OCI-LY7 (cell line): ENCODE measurements around the gene ZCCHC8. TPM values are rescaled to one million over a fixed set of nuclear protein-coding genes. Genes with fewer than 3 reads are reported as not detected.
A peak's percentile ranks its signal among the peaks of the same experiment; 100 is the strongest.

Source experiments
- Bru-seq: library from RNA; stranded (reverse); fragments of 400-500 nt; gene quantifications from one replicate; lab custom pipeline; 2021; lab: Mats Ljungman, UMichigan
- BruChase-seq, 2 experiments: library from RNA; stranded (reverse); fragments of 400-500 nt; gene quantifications; one replicate each; lab custom pipeline; 2021; lab: Mats Ljungman, UMichigan
- BruUV-seq: library from RNA; stranded (reverse); fragments of 400-500 nt; replicated peaks from 2 replicates; lab custom pipeline; 2021; lab: Mats Ljungman, UMichigan
- CTCF ChIA-PET: fragments of 300-600 bp; sonication (Branson Sonifier 250); formaldehyde crosslinking; loops from one replicate; lab custom pipeline; 2022; ENCODE audit warnings: antibody characterized with exemption; ENCODE audit not compliant: unreplicated experiment; lab: Charles Lee
- POLR2A ChIA-PET: fragments of 300-600 bp; sonication (Branson Sonifier 250); formaldehyde crosslinking; loops from one replicate; lab custom pipeline; 2022; ENCODE audit warnings: antibody characterized with exemption; lab: Charles Lee
- DNase-seq: peaks from one replicate; pipeline ENCODE4 v3.0.0-alpha.2; 2015; ENCODE audit warnings: low spot score
- H2AFZ ChIP-seq: fragments of 200-600 bp; sonication (generic), shearing (Covaris generic); 2 replicates; pipeline ENCODE4 v1.6.1; 2014; ENCODE audit warnings: mild to moderate bottlenecking, antibody characterized with exemption, low read length, moderate library complexity
- H3K27ac ChIP-seq: fragments of 200-600 bp; sonication (generic); 2 replicates; pipeline ENCODE4 v1.5.1; 2014; ENCODE audit warnings: mixed run types, low read depth, mild to moderate bottlenecking, moderate library complexity, low read length, inconsistent platforms; ENCODE audit not compliant: poor library complexity, severe bottlenecking
- H3K36me3 ChIP-seq: fragments of 200-600 bp; sonication (generic); 2 replicates; pipeline ENCODE4 v1.6.1; 2014; ENCODE audit warnings: mild to moderate bottlenecking, antibody characterized with exemption, low read length, moderate library complexity, mixed read lengths; ENCODE audit not compliant: insufficient read depth
- H3K4me1 ChIP-seq: fragments of 200-600 bp; sonication (generic); 2 replicates; pipeline ENCODE4 v1.5.1; 2014; ENCODE audit warnings: mild to moderate bottlenecking, low read length; ENCODE audit not compliant: insufficient read depth, poor library complexity, severe bottlenecking
- H3K4me2 ChIP-seq: fragments of 200-600 bp; sonication (generic); 2 replicates; pipeline ENCODE4 v1.6.1; 2014; ENCODE audit warnings: mild to moderate bottlenecking, low read length
- H3K4me3 ChIP-seq: fragments of 200-600 bp; sonication (generic); 2 replicates; pipeline ENCODE4 v1.5.1; 2014; ENCODE audit warnings: mild to moderate bottlenecking, low read depth, low read length; ENCODE audit not compliant: poor library complexity, severe bottlenecking
- H3K79me2 ChIP-seq: fragments of 200-600 bp; sonication (generic); 2 replicates; pipeline ENCODE4 v1.6.1; 2016; ENCODE audit warnings: low read depth, mild to moderate bottlenecking, low read length, moderate library complexity, mixed read lengths; ENCODE audit not compliant: insufficient read depth
- H3K9me2 ChIP-seq: fragments of 200-600 bp; sonication (generic); 2 replicates; pipeline ENCODE4 v1.6.1; 2016; ENCODE audit warnings: mild to moderate bottlenecking, low read length, mixed read lengths; ENCODE audit not compliant: insufficient read depth
- H3K9me3 ChIP-seq: fragments of 200-600 bp; sonication (generic); 2 replicates; pipeline ENCODE4 v1.6.1; 2014; ENCODE audit warnings: mild to moderate bottlenecking, mixed run types, low read length, mixed read lengths
- H4K20me1 ChIP-seq: fragments of 200-600 bp; sonication (generic); 2 replicates; pipeline ENCODE4 v1.6.1; 2014; ENCODE audit warnings: mild to moderate bottlenecking, antibody characterized with exemption, low read length, moderate library complexity, mixed read lengths; ENCODE audit not compliant: insufficient read depth
- EZH2phosphoT487 ChIP-seq: fragments of 200-600 bp; sonication (generic); IDR thresholded peaks from 2 replicates; pipeline ENCODE4 v1.6.1; 2018; ENCODE audit warnings: low read depth, borderline replicate concordance, mild to moderate bottlenecking, mixed run types, antibody characterized with exemption, low read length, moderate library complexity, mixed read lengths
- intact Hi-C: fragments of 100-400 bp; cut with micrococcal nuclease; formaldehyde crosslinking; loops from one replicate; pipeline ENCODE4 v1.10.0; 2022; ENCODE audit not compliant: unreplicated experiment
- long read RNA-seq: library from polyadenylated mRNA; stranded (forward); transcript quantifications from one replicate; pipeline ENCODE4 v2.0.0, GENCODE V29; 2022
- total RNA-seq, 2 experiments: library from RNA; depleted of rRNA in 1 of 2; stranded (reverse); fragments of >200 nt in 1 of 2; shearing (Covaris generic) in 1 of 2; gene quantifications; 2 replicates each; pipeline ENCODE4 v1.2.3, GENCODE V29; 2014 to 2022
- TF ChIP-seq, protein P1 (sequence below): fragments of 200-600 bp; sonication (generic); conservative IDR thresholded peaks from 2 replicates; pipeline ENCODE4 v1.5.1; 2014; ENCODE audit warnings: mild to moderate bottlenecking, antibody characterized with exemption, low read length, moderate library complexity, mixed read lengths

Gene ZCCHC8
- total RNA-seq (2014; rRNA removed; shearing (Covaris generic)): 46.9 and 48.7 TPM in 2 replicates
- 68.1 and 68.6 TPM in 2 replicates for total RNA-seq (2022)
- percentile 91 among the genes with signal in this experiment for Bru-seq, nascent RNA
- percentile 90 among the genes with signal in this experiment for BruChase-seq, experiment 1, labeled RNA remaining after a 6-hour chase
- percentile 93 among the genes with signal in this experiment for BruChase-seq, experiment 2, labeled RNA remaining after a 2-hour chase
- long read RNA-seq, transcript ZCCHC8-210 (14 exons, 2,955 nt): major isoform, 27 of 46 reads
- long read RNA-seq, partial matches to known transcripts: 3 of 46 reads
- long read RNA-seq, other reads (novel, unspliced or antisense): 15 of 46 reads

DNA sequence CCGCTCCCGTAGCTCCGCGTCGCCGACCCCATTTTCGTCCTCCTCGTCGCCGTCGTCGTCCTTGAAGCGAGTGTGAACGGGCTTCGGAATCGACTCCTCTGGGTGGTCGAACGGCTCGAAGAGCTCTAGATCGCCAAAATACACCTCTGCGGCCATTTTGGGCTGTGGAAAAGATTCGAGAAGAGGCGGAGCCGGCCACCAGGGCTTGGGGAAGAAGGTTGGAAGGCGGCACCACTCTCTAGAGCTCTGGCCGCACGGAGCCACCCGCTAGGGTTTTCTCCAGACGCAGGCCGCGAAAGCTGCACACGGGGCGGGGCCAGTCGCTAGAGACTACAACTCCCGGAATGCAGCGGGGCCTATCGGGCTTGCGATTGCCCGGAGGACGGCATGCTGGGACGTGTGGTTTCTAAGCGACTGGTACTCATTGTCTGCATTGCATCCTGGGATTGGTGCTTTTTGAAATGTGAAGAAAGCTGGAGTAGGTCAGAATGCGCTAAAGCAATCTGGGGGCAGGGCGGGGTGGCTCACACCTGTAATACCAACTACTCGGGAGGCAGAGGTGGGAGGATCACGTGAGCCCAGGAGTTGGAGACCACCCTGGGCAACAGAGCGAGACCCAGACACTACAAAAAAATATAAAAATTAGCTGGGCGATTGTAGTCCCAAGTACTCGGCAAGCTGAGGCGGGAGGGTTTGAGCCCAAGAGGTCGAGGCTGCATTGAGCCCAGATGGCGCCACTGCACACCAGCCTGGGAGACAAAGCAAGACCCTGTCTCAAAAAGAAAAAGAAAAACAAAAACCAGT, at the start of gene ZCCHC8:
Gene ZCCHC8, minus strand, starts transcription at position 248 of the 804 bp plus-strand sequence. Its CDS starts 92 bp downstream, at position 156.
- Histone ChIP-seq H3K27ac (peak within 1 kb of the TSS; percentile 87), H4K20me1 (peaks cover 5% of the 10 kb centered on the region; the same call in 1 of the 2 replicates), H3K79me2 (peaks cover 44% of the 10 kb centered on the region), H3K9me3 (no peaks in the 10 kb centered on the region), H2AFZ (peak within 1 kb of the TSS; percentile 66), H3K4me2 (peak within 1 kb of the TSS; percentile 78), H3K4me3 (peak within 1 kb of the TSS; percentile 81), H3K36me3 (peaks cover 65% of the 10 kb centered on the region), H3K9me2 (no peaks in the 10 kb centered on the region), H3K4me1 (peaks cover 48% of the 10 kb centered on the region)
- DNase-seq: peak; percentile 99
- ChIA-PET POLR2A (interaction anchor here (0.6 to 4.5 kb wide), 20 partner anchors 9 to 514 kb away, joined by 3 to 37 read pairs (median 4); partner anchors contain the start of genes KNTC1 and RSRC2), CTCF (interaction anchor here (0.6 to 1.1 kb wide), 3 partner anchors 9 to 21 kb away, joined by 3 to 4 read pairs (median 3); no protein-coding TSS in a partner anchor)
- no peak for TF ChIP-seq EZH2phosphoT487
- TF ChIP-seq, protein P1, sequence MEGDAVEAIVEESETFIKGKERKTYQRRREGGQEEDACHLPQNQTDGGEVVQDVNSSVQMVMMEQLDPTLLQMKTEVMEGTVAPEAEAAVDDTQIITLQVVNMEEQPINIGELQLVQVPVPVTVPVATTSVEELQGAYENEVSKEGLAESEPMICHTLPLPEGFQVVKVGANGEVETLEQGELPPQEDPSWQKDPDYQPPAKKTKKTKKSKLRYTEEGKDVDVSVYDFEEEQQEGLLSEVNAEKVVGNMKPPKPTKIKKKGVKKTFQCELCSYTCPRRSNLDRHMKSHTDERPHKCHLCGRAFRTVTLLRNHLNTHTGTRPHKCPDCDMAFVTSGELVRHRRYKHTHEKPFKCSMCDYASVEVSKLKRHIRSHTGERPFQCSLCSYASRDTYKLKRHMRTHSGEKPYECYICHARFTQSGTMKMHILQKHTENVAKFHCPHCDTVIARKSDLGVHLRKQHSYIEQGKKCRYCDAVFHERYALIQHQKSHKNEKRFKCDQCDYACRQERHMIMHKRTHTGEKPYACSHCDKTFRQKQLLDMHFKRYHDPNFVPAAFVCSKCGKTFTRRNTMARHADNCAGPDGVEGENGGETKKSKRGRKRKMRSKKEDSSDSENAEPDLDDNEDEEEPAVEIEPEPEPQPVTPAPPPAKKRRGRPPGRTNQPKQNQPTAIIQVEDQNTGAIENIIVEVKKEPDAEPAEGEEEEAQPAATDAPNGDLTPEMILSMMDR: peak; percentile 55
- no TSS peak for BruUV-seq
- intact Hi-C loops: loop anchor here (1.0 kb wide), 1 partner anchor 26 kb away; the partner anchor contains the start of gene KNTC1

- BruUV-seq: no TSS peak
- POLR2A ChIA-PET: interaction anchor here (0.6 to 4.7 kb wide), 2 partner anchors 9 to 72 kb away, joined by 6 to 25 read pairs; no protein-coding TSS in a partner anchor
- peaks cover 5% of the 10 kb centered on the region; the same call in 1 of the 2 replicates for H3K79me2 ChIP-seq
- peaks cover 20% of the 10 kb centered on the region for H3K4me1 ChIP-seq
- H3K4me2 ChIP-seq: no peak overlapping the region
- peaks cover 98% of the 10 kb centered on the region for H3K36me3 ChIP-seq
- TF ChIP-seq, protein P1: no peak
- TF ChIP-seq EZH2phosphoT487: no peak
- H3K4me3 ChIP-seq: no peak overlapping the region
- CTCF ChIA-PET: no interaction called here
- DNase-seq: no peak
- H3K27ac ChIP-seq: no peak overlapping the region
- H3K9me3 ChIP-seq: no peaks in the 10 kb centered on the region
- H2AFZ ChIP-seq: no peak overlapping the region
- H3K9me2 ChIP-seq: no peaks in the 10 kb centered on the region
- intact Hi-C loops: no loop called here
- H4K20me1 ChIP-seq: no peaks in the 10 kb centered on the region
These were observed 46.6 kb upstream of the ZCCHC8 start for GRCh38 chr12:122547330-122547729.
